Activated T-cell treated with anti-CD3 and anti-CD28 coated beads for 4 hours (primary cell): ENCODE data around the gene ZNF408.
"Not testable (repeated sequence)": the region's sequence is repeated elsewhere in the genome, so short reads cannot be mapped to it uniquely, and the experiment has no call there.

Source experiments
- DNase-seq: peaks from one replicate; pipeline ENCODE4 v3.0.0-alpha.2; 2020

Gene ZNF408

GRCh38 chr11:46698597-46698996, 2.2 kb upstream of the ZNF408 start:
- DNase-seq: no peak

- DNase-seq: no peak
Observed at GRCh38 chr11:46701078-46701654, 335 bp downstream of the ZNF408 start.

GRCh38 chr11:46705070-46705688, 4.3 kb downstream of the ZNF408 start:
- no peak for DNase-seq

GRCh38 chr11:46706886-46707285, 6.1 kb downstream of the ZNF408 start:
- DNase-seq: no peak

- not testable (repeated sequence) for DNase-seq
Observed at GRCh38 chr11:46709351-46709750, 8.5 kb downstream of the ZNF408 start.

- no peak for DNase-seq
Observed at GRCh38 chr11:46710821-46711269, 10.0 kb downstream of the ZNF408 start.

GRCh38 chr11:46711303-46711702, 10.5 kb downstream of the ZNF408 start:
- no peak for DNase-seq

GRCh38 chr11:46712874-46713576, 12.2 kb downstream of the ZNF408 start:
- DNase-seq: no peak

GRCh38 chr11:46717825-46718154, 17.0 kb downstream of the ZNF408 start:
- DNase-seq: not testable (repeated sequence)

GRCh38 chr11:46718155-46719019, 17.6 kb downstream of the ZNF408 start:
- no peak for DNase-seq

GRCh38 chr11:46719048-46719542, 18.3 kb downstream of the ZNF408 start, which contains the start of gene F2:
Gene F2, plus strand, starts transcription at chr11:46719213. Its CDS starts 23 bp downstream, at chr11:46719236.
- no peak for DNase-seq

- DNase-seq: no peak
Observed at GRCh38 chr11:46719543-46720218, 18.9 kb downstream of the ZNF408 start.

- DNase-seq: no peak
Observed at GRCh38 chr11:46721286-46721685, 20.5 kb downstream of the ZNF408 start.

GRCh38 chr11:46722566-46723358, 21.9 kb downstream of the ZNF408 start:
- DNase-seq: no peak

- DNase-seq: no peak
Observed at GRCh38 chr11:46723359-46723680, 22.5 kb downstream of the ZNF408 start.

- no peak for DNase-seq
Observed at GRCh38 chr11:46724088-46724487, 23.3 kb downstream of the ZNF408 start.

- DNase-seq: no peak
Observed at GRCh38 chr11:46725338-46726205, 24.7 kb downstream of the ZNF408 start.

GRCh38 chr11:46726206-46726862, 25.5 kb downstream of the ZNF408 start:
- no peak for DNase-seq

GRCh38 chr11:46727952-46728658, 27.3 kb downstream of the ZNF408 start:
- no peak for DNase-seq

GRCh38 chr11:46728659-46729040, 27.8 kb downstream of the ZNF408 start:
- DNase-seq: no peak
